LNCaP clone FGC (cell line): ENCODE measurements around the gene KAT2A.

Experiments used
- DNase-seq: peaks from one replicate; pipeline ENCODE4 v3.0.0-alpha.2; 2011; ENCODE audit warnings: low read depth
- H3K4me3 ChIP-seq: 2 replicates; pipeline ENCODE4 v1.5.1; 2011; ENCODE audit warnings: mild to moderate bottlenecking, low read depth, low read length, control low read depth
- TF ChIP-seq, protein P1 (sequence below): IDR thresholded peaks from 2 replicates; pipeline ENCODE4 v1.5.1; 2012; ENCODE audit warnings: mild to moderate bottlenecking; ENCODE audit not compliant: control insufficient read depth, insufficient read depth; ENCODE audit errors: extremely low read depth

Gene KAT2A

GRCh38 chr17:42126836-42127235 is 5.7 kb upstream of the KAT2A start:
- TF ChIP-seq, protein P1, sequence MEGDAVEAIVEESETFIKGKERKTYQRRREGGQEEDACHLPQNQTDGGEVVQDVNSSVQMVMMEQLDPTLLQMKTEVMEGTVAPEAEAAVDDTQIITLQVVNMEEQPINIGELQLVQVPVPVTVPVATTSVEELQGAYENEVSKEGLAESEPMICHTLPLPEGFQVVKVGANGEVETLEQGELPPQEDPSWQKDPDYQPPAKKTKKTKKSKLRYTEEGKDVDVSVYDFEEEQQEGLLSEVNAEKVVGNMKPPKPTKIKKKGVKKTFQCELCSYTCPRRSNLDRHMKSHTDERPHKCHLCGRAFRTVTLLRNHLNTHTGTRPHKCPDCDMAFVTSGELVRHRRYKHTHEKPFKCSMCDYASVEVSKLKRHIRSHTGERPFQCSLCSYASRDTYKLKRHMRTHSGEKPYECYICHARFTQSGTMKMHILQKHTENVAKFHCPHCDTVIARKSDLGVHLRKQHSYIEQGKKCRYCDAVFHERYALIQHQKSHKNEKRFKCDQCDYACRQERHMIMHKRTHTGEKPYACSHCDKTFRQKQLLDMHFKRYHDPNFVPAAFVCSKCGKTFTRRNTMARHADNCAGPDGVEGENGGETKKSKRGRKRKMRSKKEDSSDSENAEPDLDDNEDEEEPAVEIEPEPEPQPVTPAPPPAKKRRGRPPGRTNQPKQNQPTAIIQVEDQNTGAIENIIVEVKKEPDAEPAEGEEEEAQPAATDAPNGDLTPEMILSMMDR: no peak

GRCh38 chr17:42125565-42125964 is 4.4 kb upstream of the KAT2A start:
- TF ChIP-seq, protein P1: no peak
- no peak for DNase-seq
- no peak overlapping the region for H3K4me3 ChIP-seq

More at GRCh38 chr17:42126836-42127235, 5.7 kb upstream of the KAT2A start:
- no peak overlapping the region for H3K4me3 ChIP-seq
- DNase-seq: no peak

DNA sequence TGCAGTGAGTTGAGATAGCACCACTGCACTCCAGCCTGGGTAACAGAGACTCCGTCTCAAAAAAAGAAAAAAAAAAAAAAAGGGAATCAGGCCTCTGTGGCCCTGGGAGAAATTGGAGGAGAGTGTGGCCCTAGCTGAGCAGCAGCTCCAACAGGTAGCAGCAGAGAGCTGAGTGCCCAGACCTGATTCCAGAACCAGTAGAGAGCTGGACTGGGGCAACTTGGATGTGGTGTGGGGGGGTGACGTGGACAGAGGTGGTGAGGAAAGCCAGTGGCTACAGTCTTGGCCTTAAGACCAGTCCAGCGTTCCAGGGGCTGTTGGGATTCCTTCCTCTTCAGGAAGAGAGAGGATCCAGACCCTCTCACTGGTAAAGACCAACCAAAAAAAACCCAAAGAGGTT is 3.1 kb upstream of the KAT2A start:
- TF ChIP-seq, protein P1: no peak
- no peak overlapping the region for H3K4me3 ChIP-seq
- no peak for DNase-seq

DNA sequence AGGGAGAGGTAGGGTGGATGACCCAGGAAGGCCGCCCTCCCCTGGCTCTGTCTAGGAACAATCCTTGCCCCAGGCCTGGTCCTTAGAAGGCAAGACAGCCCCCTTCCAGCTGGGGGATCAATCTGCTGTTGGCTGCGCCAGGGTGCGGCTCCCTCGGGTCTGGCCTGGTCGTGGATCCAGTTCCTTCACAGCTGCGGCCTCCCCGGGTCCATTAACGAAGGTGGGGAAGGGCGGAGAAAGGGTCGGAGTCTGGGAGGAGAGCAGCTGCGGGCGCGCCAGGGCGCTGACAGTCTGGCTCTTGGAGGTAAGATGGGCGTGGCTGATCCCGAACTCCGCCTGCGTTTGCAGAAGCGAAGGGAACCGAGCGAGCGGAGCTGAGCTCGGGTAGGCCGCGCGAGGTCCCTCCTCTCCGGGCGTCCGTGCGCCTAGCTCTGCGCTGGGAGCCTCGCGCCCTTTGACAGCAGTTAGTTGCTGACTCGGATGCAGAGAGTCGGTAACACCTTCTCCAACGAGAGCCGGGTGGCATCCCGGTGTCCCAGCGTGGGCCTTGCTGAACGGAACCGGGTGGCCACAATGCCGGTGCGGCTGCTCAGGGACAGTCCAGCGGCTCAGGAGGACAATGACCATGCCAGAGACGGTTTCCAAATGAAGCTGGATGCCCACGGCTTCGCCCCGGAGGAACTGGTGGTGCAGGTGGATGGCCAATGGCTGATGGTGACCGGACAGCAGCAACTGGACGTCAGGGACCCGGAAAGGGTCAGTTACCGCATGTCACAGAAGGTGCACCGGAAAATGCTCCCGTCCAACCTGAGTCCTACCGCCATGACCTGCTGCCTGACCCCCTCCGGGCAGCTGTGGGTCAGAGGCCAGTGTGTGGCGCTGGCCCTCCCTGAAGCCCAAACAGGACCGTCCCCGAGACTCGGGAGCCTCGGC is 1.5 kb upstream of the KAT2A start, which contains the start of gene HSPB9:
TSS of gene HSPB9 (plus strand) at position 434 of the 933 bp plus-strand sequence. CDS start at position 481, 47 bp downstream.
- H3K4me3 ChIP-seq: no peak within 1 kb of the TSS; the same call in 1 of the 2 replicates
- no peak for DNase-seq
- TF ChIP-seq, protein P1: no peak

DNA sequence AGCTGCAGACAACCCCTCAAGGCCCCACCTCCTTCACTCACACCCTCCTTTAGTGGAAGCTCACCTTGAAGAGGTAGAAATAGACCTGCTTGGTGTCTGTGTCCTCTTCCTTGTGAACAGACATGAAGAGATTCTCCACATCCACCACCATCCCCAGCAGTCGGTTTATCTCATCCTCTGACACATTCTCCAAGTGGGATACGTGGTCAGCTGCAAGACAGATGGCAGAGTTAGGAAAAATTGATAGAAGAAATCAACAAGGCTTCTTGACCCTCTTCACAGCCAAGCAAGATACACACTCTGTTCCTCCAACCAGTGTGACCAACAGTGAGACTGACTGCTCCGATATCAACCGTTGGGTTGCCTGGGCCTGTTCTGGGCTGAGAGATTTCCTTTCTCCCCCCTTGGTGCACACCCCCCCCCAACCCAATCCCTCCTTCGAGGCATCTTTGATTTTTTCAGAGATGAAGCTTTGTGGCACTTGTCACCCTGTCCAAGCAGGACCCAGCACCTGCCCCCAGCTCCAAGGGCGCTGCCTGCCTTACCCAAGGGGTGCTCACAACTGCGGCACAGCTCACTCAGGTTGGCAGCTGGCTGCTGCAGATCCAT is 902 bp downstream of the KAT2A start:
- TF ChIP-seq, protein P1: no peak

DNA sequence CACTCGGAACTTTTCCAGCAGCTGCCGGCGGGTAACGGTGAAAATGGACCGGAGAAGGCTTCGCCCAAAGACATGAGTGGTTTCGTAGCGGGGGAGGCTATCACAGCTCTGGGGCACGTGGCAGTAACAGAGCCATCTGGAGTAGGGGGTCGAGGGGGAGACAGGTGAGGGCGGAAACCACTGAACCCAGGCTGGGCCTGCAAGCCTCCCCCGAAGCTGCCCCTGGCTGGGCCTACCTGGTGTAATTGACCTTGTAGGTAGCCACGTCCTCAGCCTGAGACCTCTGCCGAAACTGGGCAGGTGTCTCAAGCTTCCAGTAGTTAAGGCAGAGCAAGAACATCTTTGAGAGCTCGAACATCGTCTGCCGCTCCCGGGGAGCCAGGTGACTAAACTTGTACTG is 1.9 kb downstream of the KAT2A start:
- DNase-seq: no peak
- TF ChIP-seq, protein P1: no peak
- no peak overlapping the region for H3K4me3 ChIP-seq

More for the DNA sequence above, 902 bp downstream of the KAT2A start:
- no peak for DNase-seq
- peak overlapping the region; percentile 70 for H3K4me3 ChIP-seq

- TF ChIP-seq, protein P1: peak; percentile 53
- no peak for DNase-seq
- no peak overlapping the region for H3K4me3 ChIP-seq
Measured at GRCh38 chr17:42118545-42118944, 2.6 kb downstream of the KAT2A start.
